22Rv1 (cell line): ENCODE data around the gene MARCHF10.

Experiments used
- H3K27ac ChIP-seq: fragments of 450-650 bp; 2 replicates; pipeline ENCODE4 v1.5.1; 2017
- ZFX ChIP-seq: fragments of 450-650 bp; IDR thresholded peaks from 2 replicates; pipeline ENCODE4 v1.6.1; 2017; ENCODE audit warnings: antibody characterized with exemption, borderline replicate concordance
- TF ChIP-seq, protein P1 (sequence below): fragments of 450-650 bp; IDR thresholded peaks from 2 replicates; pipeline ENCODE4 v1.5.1; 2017; ENCODE audit warnings: mild to moderate bottlenecking

MARCHF10 gene

DNA sequence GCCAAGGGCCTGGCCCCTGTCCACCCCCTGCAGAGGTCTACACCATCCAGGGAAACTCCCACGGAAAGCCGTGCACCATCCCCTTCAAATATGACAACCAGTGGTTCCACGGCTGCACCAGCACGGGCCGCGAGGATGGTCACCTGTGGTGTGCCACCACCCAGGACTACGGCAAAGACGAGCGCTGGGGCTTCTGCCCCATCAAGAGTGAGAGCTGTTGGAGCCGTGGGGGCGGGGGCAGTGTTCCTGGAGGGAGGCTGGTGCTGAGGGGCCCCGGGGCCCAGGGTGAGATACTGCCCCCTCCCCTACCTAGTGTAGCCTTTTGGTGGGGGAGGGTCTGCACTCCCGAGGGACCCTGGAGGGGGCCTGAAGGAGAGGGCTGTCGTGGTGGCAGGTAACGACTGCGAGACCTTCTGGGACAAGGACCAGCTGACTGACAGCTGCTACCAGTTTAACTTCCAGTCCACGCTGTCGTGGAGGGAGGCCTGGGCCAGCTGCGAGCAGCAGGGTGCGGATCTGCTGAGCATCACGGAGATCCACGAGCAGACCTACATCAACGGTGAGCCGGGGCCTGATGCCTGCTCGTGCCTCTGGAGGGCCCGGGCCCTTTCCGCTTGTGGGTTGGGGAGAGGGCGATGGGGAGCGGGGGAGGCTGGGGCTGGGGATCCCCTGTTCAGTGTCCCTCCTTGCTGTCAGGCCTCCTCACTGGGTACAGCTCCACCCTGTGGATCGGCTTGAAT lies 141.9 kb downstream of the MARCHF10 start:
- no peak for TF ChIP-seq ZFX
- TF ChIP-seq, protein P1, sequence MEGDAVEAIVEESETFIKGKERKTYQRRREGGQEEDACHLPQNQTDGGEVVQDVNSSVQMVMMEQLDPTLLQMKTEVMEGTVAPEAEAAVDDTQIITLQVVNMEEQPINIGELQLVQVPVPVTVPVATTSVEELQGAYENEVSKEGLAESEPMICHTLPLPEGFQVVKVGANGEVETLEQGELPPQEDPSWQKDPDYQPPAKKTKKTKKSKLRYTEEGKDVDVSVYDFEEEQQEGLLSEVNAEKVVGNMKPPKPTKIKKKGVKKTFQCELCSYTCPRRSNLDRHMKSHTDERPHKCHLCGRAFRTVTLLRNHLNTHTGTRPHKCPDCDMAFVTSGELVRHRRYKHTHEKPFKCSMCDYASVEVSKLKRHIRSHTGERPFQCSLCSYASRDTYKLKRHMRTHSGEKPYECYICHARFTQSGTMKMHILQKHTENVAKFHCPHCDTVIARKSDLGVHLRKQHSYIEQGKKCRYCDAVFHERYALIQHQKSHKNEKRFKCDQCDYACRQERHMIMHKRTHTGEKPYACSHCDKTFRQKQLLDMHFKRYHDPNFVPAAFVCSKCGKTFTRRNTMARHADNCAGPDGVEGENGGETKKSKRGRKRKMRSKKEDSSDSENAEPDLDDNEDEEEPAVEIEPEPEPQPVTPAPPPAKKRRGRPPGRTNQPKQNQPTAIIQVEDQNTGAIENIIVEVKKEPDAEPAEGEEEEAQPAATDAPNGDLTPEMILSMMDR = no peak
- no peak overlapping the region for H3K27ac ChIP-seq

DNA sequence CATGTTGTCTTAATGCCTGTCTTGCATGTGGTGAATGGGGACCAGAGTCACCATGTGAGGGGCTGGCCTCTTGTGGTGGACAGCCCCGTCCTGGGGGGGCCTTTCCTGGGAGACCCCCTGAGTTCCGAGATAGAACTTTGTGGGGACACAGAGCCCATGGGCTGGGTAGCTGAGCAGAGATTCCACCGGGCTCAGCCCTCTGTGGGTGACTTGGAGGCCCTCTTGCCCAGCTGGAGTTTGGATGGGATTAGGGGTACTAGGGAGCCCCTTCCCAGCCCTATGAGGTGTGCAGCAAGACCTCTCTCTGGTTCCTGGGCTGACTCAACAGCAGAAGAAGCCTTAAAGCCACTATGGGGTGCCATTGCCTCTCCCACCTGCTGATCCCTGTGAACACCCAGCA lies 142.5 kb downstream of the MARCHF10 start:
- TF ChIP-seq, protein P1 = no peak
- TF ChIP-seq ZFX = no peak
- no peak overlapping the region for H3K27ac ChIP-seq

DNA sequence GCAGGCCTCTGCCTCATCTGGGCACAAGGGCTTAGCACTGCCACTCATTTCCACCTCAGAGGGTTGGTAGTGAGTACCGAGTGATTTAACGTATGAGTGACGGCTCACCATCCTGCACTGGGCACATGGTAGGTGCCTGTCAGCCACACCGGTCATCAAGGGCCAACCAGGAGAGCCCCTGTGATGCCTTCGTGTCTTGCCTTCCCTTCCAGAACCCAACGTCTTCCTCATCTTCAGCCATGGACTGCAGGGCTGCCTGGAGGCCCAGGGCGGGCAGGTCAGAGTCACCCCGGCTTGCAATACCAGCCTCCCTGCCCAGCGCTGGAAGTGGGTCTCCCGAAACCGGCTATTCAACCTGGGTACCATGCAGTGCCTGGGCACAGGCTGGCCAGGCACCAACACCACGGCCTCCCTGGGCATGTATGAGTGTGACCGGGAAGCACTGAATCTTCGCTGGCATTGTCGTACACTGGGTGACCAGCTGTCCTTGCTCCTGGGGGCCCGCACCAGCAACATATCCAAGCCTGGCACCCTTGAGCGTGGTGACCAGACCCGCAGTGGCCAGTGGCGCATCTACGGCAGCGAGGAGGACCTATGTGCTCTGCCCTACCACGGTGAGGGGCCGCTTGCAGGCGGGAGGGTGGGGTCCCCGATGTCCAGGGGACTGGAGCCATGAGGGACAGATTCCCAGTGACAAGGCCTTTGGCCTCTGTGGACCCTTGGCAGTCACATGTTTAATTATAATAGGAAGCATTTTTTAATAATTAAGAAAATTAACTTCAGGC lies 143.6 kb downstream of the MARCHF10 start:
- TF ChIP-seq, protein P1 = no peak
- no peak overlapping the region for H3K27ac ChIP-seq

DNA sequence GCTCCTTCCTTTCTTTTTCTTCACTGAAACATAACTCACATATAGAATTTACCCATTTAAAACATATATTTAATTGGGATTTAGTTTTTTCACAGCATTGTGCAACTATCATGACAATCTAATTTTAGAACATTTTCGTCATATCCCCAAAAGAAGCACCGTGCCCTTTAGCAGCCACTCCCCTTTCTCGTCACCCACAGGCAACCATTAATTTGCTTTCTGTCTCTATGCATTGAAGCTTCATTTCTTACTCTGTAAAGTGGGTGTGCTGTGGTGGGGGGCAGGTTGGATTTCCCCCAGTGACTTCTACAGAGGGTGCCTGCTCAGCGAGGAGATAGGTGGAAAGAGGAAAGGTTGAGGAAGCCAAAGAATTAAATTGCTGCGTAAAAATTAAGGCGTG lies 144.8 kb downstream of the MARCHF10 start:
- TF ChIP-seq ZFX = no peak
- TF ChIP-seq, protein P1 = no peak
- no peak overlapping the region for H3K27ac ChIP-seq

DNA sequence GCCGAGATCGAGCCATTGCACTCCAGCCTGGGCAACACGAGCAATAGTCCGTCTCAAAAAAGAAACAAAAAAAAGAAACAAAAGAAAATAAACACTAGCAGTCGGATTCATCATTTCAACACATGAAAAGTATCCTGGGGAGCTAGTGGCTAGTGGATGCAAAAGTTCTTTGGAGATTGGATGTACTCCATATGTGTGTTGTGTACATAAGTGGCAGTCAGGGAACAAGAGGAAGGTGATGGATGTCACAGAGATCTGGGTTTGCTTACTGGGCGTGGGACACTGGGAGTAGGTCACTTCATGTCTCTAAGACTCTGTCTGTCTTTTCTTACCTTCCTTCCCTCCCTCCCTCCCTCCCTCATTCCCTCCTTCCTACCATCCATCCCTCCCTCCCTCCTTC lies 145.3 kb downstream of the MARCHF10 start:
- no peak overlapping the region for H3K27ac ChIP-seq
- TF ChIP-seq ZFX = no peak
- TF ChIP-seq, protein P1 = no peak

DNA sequence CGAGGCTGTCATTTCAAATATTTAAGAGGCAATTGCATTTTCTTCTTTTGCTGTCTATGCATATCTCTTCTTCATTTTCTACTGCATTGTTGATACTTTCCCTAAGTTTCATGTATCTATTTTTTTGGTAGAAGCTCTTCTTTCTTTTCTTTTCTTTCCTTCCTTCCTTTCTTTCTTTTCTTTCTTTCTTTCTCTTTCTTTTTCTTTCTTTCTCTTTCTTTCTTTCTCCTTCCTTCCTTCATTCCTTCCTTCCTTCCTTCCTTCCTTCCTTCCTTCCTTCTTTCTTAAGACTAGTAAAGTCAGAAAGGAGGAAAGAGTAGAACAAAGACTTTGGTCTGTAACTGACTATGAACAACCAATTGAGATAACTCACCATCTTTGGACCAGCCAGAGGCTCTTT lies 146.8 kb downstream of the MARCHF10 start:
- no peak overlapping the region for H3K27ac ChIP-seq
- no peak for TF ChIP-seq ZFX
- TF ChIP-seq, protein P1 = no peak

DNA sequence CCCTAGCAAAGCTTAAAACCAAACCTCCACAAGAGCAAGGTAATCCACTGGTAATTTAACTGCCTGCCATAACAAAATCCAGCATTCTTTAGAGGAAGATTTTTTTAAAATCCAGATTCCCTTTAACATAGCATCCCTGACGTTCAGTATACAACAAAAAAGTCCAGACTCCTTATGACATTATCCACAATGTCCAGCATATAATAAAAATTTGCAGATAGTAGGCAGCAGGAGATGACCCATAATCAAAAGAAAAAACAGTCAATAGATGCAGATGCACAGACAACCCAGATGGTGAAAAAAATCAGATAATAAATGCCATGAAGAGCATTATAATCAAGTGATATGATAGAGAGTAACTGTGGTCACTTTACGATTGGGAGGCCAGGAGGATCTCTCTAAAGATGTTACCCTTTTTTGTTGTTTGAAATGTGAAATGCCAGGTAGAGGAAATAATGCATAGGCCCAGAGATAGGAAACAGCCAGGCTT lies 147.4 kb downstream of the MARCHF10 start:
- TF ChIP-seq ZFX = no peak
- TF ChIP-seq, protein P1 = no peak
- no peak overlapping the region for H3K27ac ChIP-seq
